Measurements from ENCODE around the gene MAB21L3.

Gene MAB21L3

GRCh38 chr1:116151739-116152576 is 40.8 kb downstream of the MAB21L3 start:
- Mint-ChIP-seq H3K4me1 (peaks cover 36% of the 10 kb centered on the region), H3K36me3 (ENCODE audit: low read depth) (peaks cover 3% of the 10 kb centered on the region), H3K4me3 (peak overlapping the region; percentile 75 to 80 (median 77)), H3K27me3 (ENCODE audit: low read depth) (no peaks in the 10 kb centered on the region), H3K9me3 (peaks cover 5% of the 10 kb centered on the region), H3K27ac (peak overlapping the region; percentile 61 to 66 (median 64))
- peak; percentile 91 to 95 (median 94) for TF ChIP-seq CTCF (IDR thresholded peaks at IDR 0.05; ENCODE audit: unreplicated experiment in 3 of 3)

- no peaks in the 10 kb centered on the region for H3K36me3 Mint-ChIP-seq (ENCODE audit: low read depth)
- no peak for TF ChIP-seq CTCF (IDR thresholded peaks at IDR 0.05; ENCODE audit: unreplicated experiment in 3 of 3)
- H3K27me3 Mint-ChIP-seq (ENCODE audit: low read depth) = no peaks in the 10 kb centered on the region
- peaks cover 36% of the 10 kb centered on the region for H3K4me1 Mint-ChIP-seq
- H3K9me3 Mint-ChIP-seq = peaks cover 4% of the 10 kb centered on the region
- peak overlapping the region; percentile 67 to 80 (median 77) for H3K4me3 Mint-ChIP-seq
- H3K27ac Mint-ChIP-seq = peak overlapping the region in 2 of 3 experiments; percentile 63 to 64
These were observed 41.4 kb downstream of the MAB21L3 start for GRCh38 chr1:116152577-116152943.

- peaks cover 4% of the 10 kb centered on the region for H3K9me3 Mint-ChIP-seq
- no peaks in the 10 kb centered on the region for H3K36me3 Mint-ChIP-seq (ENCODE audit: low read depth)
- H3K4me1 Mint-ChIP-seq = peaks cover 35% of the 10 kb centered on the region
- TF ChIP-seq CTCF (IDR thresholded peaks at IDR 0.05; ENCODE audit: unreplicated experiment in 3 of 3) = no peak
- H3K27me3 Mint-ChIP-seq (ENCODE audit: low read depth) = no peaks in the 10 kb centered on the region
- H3K27ac Mint-ChIP-seq = peak overlapping the region in 1 of 3 experiments; percentile 63
- no peak overlapping the region for H3K4me3 Mint-ChIP-seq
These were observed 41.9 kb downstream of the MAB21L3 start for GRCh38 chr1:116152950-116153691.

GRCh38 chr1:116153692-116154031 is 42.5 kb downstream of the MAB21L3 start:
- no peak overlapping the region for H3K4me3 Mint-ChIP-seq
- TF ChIP-seq CTCF (IDR thresholded peaks at IDR 0.05; ENCODE audit: unreplicated experiment in 3 of 3) = no peak
- no peaks in the 10 kb centered on the region for H3K27me3 Mint-ChIP-seq (ENCODE audit: low read depth)
- H3K36me3 Mint-ChIP-seq (ENCODE audit: low read depth) = no peaks in the 10 kb centered on the region
- H3K27ac Mint-ChIP-seq = peak overlapping the region in 1 of 3 experiments; percentile 63
- peaks cover 31% of the 10 kb centered on the region for H3K4me1 Mint-ChIP-seq
- peaks cover 4% of the 10 kb centered on the region for H3K9me3 Mint-ChIP-seq

- Mint-ChIP-seq H3K36me3 (ENCODE audit: low read depth) (no peaks in the 10 kb centered on the region), H3K9me3 (peaks cover 4% of the 10 kb centered on the region), H3K4me3 (no peak overlapping the region), H3K4me1 (peaks cover 26% of the 10 kb centered on the region), H3K27ac (peak overlapping the region in 2 of 3 experiments; percentile 18 to 37), H3K27me3 (ENCODE audit: low read depth) (no peaks in the 10 kb centered on the region)
- TF ChIP-seq CTCF (IDR thresholded peaks at IDR 0.05; ENCODE audit: unreplicated experiment in 3 of 3) = no peak
These were observed 43.3 kb downstream of the MAB21L3 start for GRCh38 chr1:116154536-116154935.

Data from nephron (organoid).